Spleen (tissue), 11 donors: ENCODE data around the gene CACNA2D3. TPM values are rescaled to one million over a fixed set of nuclear protein-coding genes. Genes with fewer than 3 reads are reported as not detected.

Source experiments
- DNase-seq: peaks from one replicate; pipeline ENCODE4 v3.0.0-alpha.2; 2020
- H3K27ac ChIP-seq, 8 donors: fragments of 200-600 bp; sonication (generic) in 7 of 8; 1 replicate in 4 of 8; 2 replicates in 4 of 8; pipeline versions ENCODE4 v1.5.0 to v1.8.0; 2016 to 2021; ENCODE audit warnings: inconsistent platforms in 4 of 8, mild to moderate bottlenecking in 4 of 8, moderate library complexity in 1 of 8
- H3K27me3 ChIP-seq, 7 donors: fragments of 200-600 bp; sonication (generic) in 6 of 7; replicated peaks in 1 of 7; 1 replicate in 4 of 7; 2 replicates in 3 of 7; pipeline versions ENCODE4 v1.5.0 to v1.8.0; 2016 to 2021; ENCODE audit warnings: inconsistent platforms in 3 of 7, mild to moderate bottlenecking in 1 of 7
- H3K36me3 ChIP-seq, 6 donors: fragments of 200-600 bp; sonication (generic) in 5 of 6; 1 replicate in 4 of 6; 2 replicates in 2 of 6; pipeline versions ENCODE4 v1.5.0 to v1.8.0; 2016 to 2021; ENCODE audit warnings: inconsistent platforms in 2 of 6
- H3K4me1 ChIP-seq, 6 donors: fragments of 200-600 bp; sonication (generic) in 5 of 6; 1 replicate in 3 of 6; 2 replicates in 3 of 6; pipeline versions ENCODE4 v1.5.0 to v1.8.0; 2016 to 2021; ENCODE audit warnings: inconsistent platforms in 3 of 6
- H3K4me3 ChIP-seq, 8 donors: fragments of 200-600 bp; sonication (generic) in 7 of 8; 1 replicate in 4 of 8; 2 replicates in 4 of 8; pipeline versions ENCODE4 v1.5.0 to v1.8.0; 2016 to 2021; ENCODE audit warnings: inconsistent platforms in 4 of 8, mild to moderate bottlenecking in 4 of 8, moderate library complexity in 2 of 8
- H3K9me3 ChIP-seq, 8 donors: fragments of 200-600 bp; sonication (generic) in 7 of 8; 1 replicate in 4 of 8; 2 replicates in 4 of 8; pipeline versions ENCODE4 v1.5.0 to v1.8.0; 2016 to 2021; ENCODE audit warnings: inconsistent platforms in 4 of 8
- CTCF ChIP-seq, 11 experiments: fragments of 200-600 bp in 7 of 11; fragments of 450-650 bp in 4 of 11; sonication (generic) in 4 of 11; IDR thresholded peaks in 8 of 11; conservative IDR thresholded peaks in 3 of 11; 1 replicate in 7 of 11; 2 replicates in 4 of 11; pipeline versions ENCODE4 v1.4.0 to v1.8.0; 2016 to 2021; ENCODE audit warnings: antibody characterized with exemption in 11 of 11, inconsistent platforms in 4 of 11, mild to moderate bottlenecking in 1 of 11
- POLR2A ChIP-seq, 3 donors: fragments of 450-650 bp; IDR thresholded peaks; one replicate each; pipeline ENCODE4 v1.5.1; 2017; ENCODE audit warnings: antibody characterized with exemption in 3 of 3, mild to moderate bottlenecking in 1 of 3
- POLR2AphosphoS5 ChIP-seq, 3 donors: sonication (generic); formaldehyde crosslinking; IDR thresholded peaks; one replicate each; pipeline ENCODE4 v1.5.1; 2017; ENCODE audit warnings: antibody characterized with exemption in 3 of 3
- WGBS, 5 donors: extraction: QIAGEN DNeasy Blood & Tissue Kit in 3 of 5; methylation state at CpG; one replicate each; pipeline versions ENCODE4 v1.1.5 to v1.1.7; 2013 to 2018; 5-methylcytosine and 5-hydroxymethylcytosine counted together
- intact Hi-C: fragments of 100-400 bp; cut with DNase I; formaldehyde crosslinking; loops from one replicate; pipeline ENCODE4 v1.15.0; 2023; ENCODE audit warnings: low total_unique reads
- polyA plus RNA-seq, 3 donors: library from polyadenylated mRNA; stranded (reverse); fragments of 200-250 nt; gene quantifications; one replicate each; pipeline ENCODE4 v1.2.1, GENCODE V29; 2013
- total RNA-seq, 7 donors: library from RNA; depleted of rRNA in 3 of 7; stranded (reverse); fragments of >200 nt in 3 of 7; fragmentation: NEBNext Ultra II Directional in 4 of 7; extraction: Animal tissue kit (Norgen Biotek cat#: 25700) in 4 of 7; gene quantifications; one replicate each; pipeline versions ENCODE4 v1.1.0 to v1.2.1, GENCODE V29; 2016 to 2021
- donor health status: healthy with polysubstance abuse.
- donor health status: DM: no; HTN: no; CAD: no; lungs with moderate emphysema.
- donor health status: DM: no; HTN: no; CAD: no.
- donor health status: Bipolar disorder and iron deficiency.
- donor health status: healthy.
- donor health status: DM: no; HTN: no; CAD: no.
- donor health status: DM: yes; HTN: yes; CAD: no.

CACNA2D3 gene
- total and polyA plus RNA-seq, 10 donors, result 0.83 to 4.9 (median 2.9) TPM

- Histone ChIP-seq H3K4me1 (no peaks in the 10 kb centered on the region), H3K9me3 (peaks cover 0 to 5% (median 0%) of the 10 kb centered on the region in 8 donors), H3K27me3 (no peaks in the 10 kb centered on the region), H3K36me3 (no peaks in the 10 kb centered on the region), H3K27ac (no peak overlapping the region), H3K4me3 (no peak overlapping the region)
- 10 to 24% (median 13%) methylated on average over 3 of the region's 3 CpGs for WGBS, 5 donors
- no peak for TF ChIP-seq POLR2AphosphoS5 (IDR thresholded peaks at IDR 0.05)
- no peak for TF ChIP-seq POLR2A (IDR thresholded peaks at IDR 0.05)
- no peak for TF ChIP-seq CTCF (IDR thresholded peaks at IDR 0.05 in 8 of 11, conservative IDR thresholded peaks at IDR 0.05 in 3 of 11)
- no peak for DNase-seq
- intact Hi-C loops, result no loop called here
Observed at GRCh38 chr3:54713455-54713854, 591.1 kb downstream of the CACNA2D3 start.

DNA sequence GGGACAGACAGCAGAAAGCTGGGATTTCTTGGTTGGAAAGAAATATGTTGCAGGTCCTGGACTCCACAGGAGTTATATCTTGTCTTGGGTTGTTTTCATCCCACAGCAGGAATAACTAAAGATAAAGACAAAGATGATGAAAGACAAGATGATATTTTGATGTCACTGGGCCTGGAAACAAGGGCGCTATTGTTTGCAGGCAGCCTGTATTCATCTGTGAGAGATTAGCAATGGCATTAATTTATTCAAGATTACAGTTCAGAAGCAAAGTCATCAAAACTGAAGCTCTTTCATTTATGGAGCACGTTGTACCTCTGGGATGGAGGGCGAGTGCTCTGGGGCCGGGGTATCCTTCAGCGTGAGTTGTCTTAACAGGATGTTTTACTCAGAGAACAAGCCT lies 591.7 kb downstream of the CACNA2D3 start:
- no peaks in the 10 kb centered on the region for H3K4me1 ChIP-seq
- no peaks in the 10 kb centered on the region for H3K36me3 ChIP-seq
- TF ChIP-seq POLR2A (IDR thresholded peaks at IDR 0.05) (no peak), POLR2AphosphoS5 (IDR thresholded peaks at IDR 0.05) (no peak), CTCF (IDR thresholded peaks at IDR 0.05 in 8 of 11, conservative IDR thresholded peaks at IDR 0.05 in 3 of 11) (no peak)
- intact Hi-C loops, result no loop called here
- no peaks in the 10 kb centered on the region for H3K27me3 ChIP-seq
- H3K9me3 ChIP-seq, result peaks cover 0 to 5% (median 0%) of the 10 kb centered on the region in 8 donors
- WGBS, 5 donors, result 91 to 95% (median 94%) methylated on average over 5 of the region's 5 CpGs
- no peak for DNase-seq
- H3K4me3 ChIP-seq, result no peak overlapping the region
- no peak overlapping the region for H3K27ac ChIP-seq

- Histone ChIP-seq H3K9me3 (peaks cover 0 to 5% (median 0%) of the 10 kb centered on the region in 8 donors), H3K27ac (no peak overlapping the region), H3K27me3 (no peaks in the 10 kb centered on the region), H3K4me3 (no peak overlapping the region), H3K36me3 (no peaks in the 10 kb centered on the region), H3K4me1 (no peaks in the 10 kb centered on the region)
- WGBS, 5 donors, result 86 to 96% (median 95%) methylated on average over 18 of the region's 18 CpGs
- no peak for DNase-seq
- intact Hi-C loops, result no loop called here
- TF ChIP-seq CTCF (IDR thresholded peaks at IDR 0.05 in 8 of 11, conservative IDR thresholded peaks at IDR 0.05 in 3 of 11) (no peak), POLR2A (IDR thresholded peaks at IDR 0.05) (no peak), POLR2AphosphoS5 (IDR thresholded peaks at IDR 0.05) (no peak)
Observed at GRCh38 chr3:54717506-54717905, 595.2 kb downstream of the CACNA2D3 start.

DNA sequence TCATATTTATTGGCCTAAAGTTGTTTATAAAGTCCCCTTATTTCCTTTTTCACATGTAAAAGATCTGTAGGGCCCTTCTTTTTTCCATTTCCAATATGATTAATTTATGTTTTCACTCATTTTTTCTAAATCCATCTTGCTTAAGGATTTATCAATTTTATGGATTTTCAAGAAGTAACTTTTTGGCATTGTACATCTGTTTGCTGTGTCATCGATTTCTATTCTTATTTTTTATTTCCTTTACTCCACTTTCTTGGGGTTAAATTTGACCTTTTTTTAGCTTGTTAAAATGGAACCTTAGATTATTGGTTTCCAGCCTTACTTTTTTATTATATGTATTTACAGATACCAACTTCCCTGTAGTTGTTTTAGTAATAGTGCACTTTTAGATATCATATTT lies 597.6 kb downstream of the CACNA2D3 start:
- peaks cover 0 to 5% (median 0%) of the 10 kb centered on the region in 8 donors for H3K9me3 ChIP-seq
- no peak overlapping the region for H3K27ac ChIP-seq
- no peaks in the 10 kb centered on the region for H3K27me3 ChIP-seq
- WGBS, 5 donors, result 69 to 91% (median 88%) methylated on average over 1 of the region's 1 CpG
- TF ChIP-seq CTCF (IDR thresholded peaks at IDR 0.05 in 8 of 11, conservative IDR thresholded peaks at IDR 0.05 in 3 of 11), result no peak
- TF ChIP-seq POLR2A (IDR thresholded peaks at IDR 0.05), result no peak
- TF ChIP-seq POLR2AphosphoS5 (IDR thresholded peaks at IDR 0.05), result no peak
- no peaks in the 10 kb centered on the region for H3K4me1 ChIP-seq
- no peak overlapping the region for H3K4me3 ChIP-seq
- intact Hi-C loops, result no loop called here
- no peak for DNase-seq
- H3K36me3 ChIP-seq, result no peaks in the 10 kb centered on the region
